RWPE2 (cell line): ENCODE data around the gene SYNE1.
"Not testable (repeated sequence)": the region's sequence is repeated elsewhere in the genome, so short reads cannot be mapped to it uniquely, and the experiment has no call there.

Experiments used
- ATAC-seq: fragments of 200-7000 bp; cut with Tn5 transposase; 3 replicates; pipeline ENCODE4 v1.9.1; 2021; ENCODE audit warnings: low read depth
- DNase-seq: peaks from one replicate; pipeline ENCODE4 v3.0.0-alpha.2; 2020; ENCODE audit warnings: low spot score
- H3K27ac ChIP-seq: fragments of 450-650 bp; 2 replicates; pipeline ENCODE4 v1.5.1; 2017; ENCODE audit warnings: mild to moderate bottlenecking; ENCODE audit not compliant: poor library complexity, severe bottlenecking
- H3K27me3 ChIP-seq: fragments of 250-450 bp; sonication (Bioruptor Pico); 2 replicates; pipeline ENCODE4 v1.5.1; 2021; ENCODE audit warnings: mild to moderate bottlenecking, moderate library complexity; ENCODE audit not compliant: insufficient read depth, poor library complexity, severe bottlenecking
- H3K36me3 ChIP-seq: fragments of 250-450 bp; sonication (Bioruptor Pico); 2 replicates; pipeline ENCODE4 v1.5.1; 2020; ENCODE audit warnings: low read depth, mild to moderate bottlenecking, moderate library complexity
- H3K4me1 ChIP-seq: fragments of 250-450 bp; sonication (Bioruptor Pico); 2 replicates; pipeline ENCODE4 v1.5.1; 2021; ENCODE audit warnings: mild to moderate bottlenecking, moderate library complexity; ENCODE audit not compliant: insufficient read depth, poor library complexity, severe bottlenecking
- H3K4me3 ChIP-seq: fragments of 250-450 bp; sonication (Bioruptor Pico); 2 replicates; pipeline ENCODE4 v1.5.1; 2021; ENCODE audit warnings: mild to moderate bottlenecking, moderate library complexity; ENCODE audit not compliant: severe bottlenecking
- H3K9me3 ChIP-seq: fragments of 250-450 bp; sonication (Bioruptor Pico); 2 replicates; pipeline ENCODE4 v1.5.1; 2021; ENCODE audit warnings: mild to moderate bottlenecking, moderate library complexity; ENCODE audit not compliant: severe bottlenecking
- CTCF ChIP-seq: fragments of 450-650 bp; IDR thresholded peaks from one replicate; pipeline ENCODE4 v1.5.1; 2017; ENCODE audit warnings: mild to moderate bottlenecking, moderate library complexity; ENCODE audit not compliant: poor library complexity, severe bottlenecking

SYNE1 gene

GRCh38 chr6:152534541-152534940 is 102.6 kb downstream of the SYNE1 start:
- Histone ChIP-seq H3K4me3 (no peak overlapping the region), H3K4me1 (no peaks in the 10 kb centered on the region), H3K27ac (no peak overlapping the region), H3K9me3 (no peaks in the 10 kb centered on the region), H3K27me3 (no peaks in the 10 kb centered on the region), H3K36me3 (no peaks in the 10 kb centered on the region)
- TF ChIP-seq CTCF, result no peak
- ATAC-seq (no peak), DNase-seq (no peak)

GRCh38 chr6:152532556-152533422 is 104.4 kb downstream of the SYNE1 start:
- Histone ChIP-seq H3K9me3 (no peaks in the 10 kb centered on the region), H3K4me3 (no peak overlapping the region), H3K27me3 (no peaks in the 10 kb centered on the region), H3K36me3 (no peaks in the 10 kb centered on the region), H3K27ac (no peak overlapping the region), H3K4me1 (no peaks in the 10 kb centered on the region)
- no peak for DNase-seq
- ATAC-seq, result no peak
- no peak for TF ChIP-seq CTCF

GRCh38 chr6:152531659-152532058 is 105.5 kb downstream of the SYNE1 start:
- Histone ChIP-seq H3K27me3 (no peaks in the 10 kb centered on the region), H3K4me3 (no peak overlapping the region), H3K9me3 (no peaks in the 10 kb centered on the region), H3K36me3 (no peaks in the 10 kb centered on the region), H3K27ac (no peak overlapping the region), H3K4me1 (no peaks in the 10 kb centered on the region)
- TF ChIP-seq CTCF, result no peak
- DNase-seq (no peak), ATAC-seq (no peak)

- Histone ChIP-seq H3K27ac (no peak overlapping the region), H3K4me1 (no peaks in the 10 kb centered on the region), H3K4me3 (no peak overlapping the region), H3K27me3 (no peaks in the 10 kb centered on the region), H3K36me3 (no peaks in the 10 kb centered on the region), H3K9me3 (no peaks in the 10 kb centered on the region)
- TF ChIP-seq CTCF, result no peak
- DNase-seq (no peak), ATAC-seq (no peak)
These were observed 107.8 kb downstream of the SYNE1 start for GRCh38 chr6:152529369-152529768.

GRCh38 chr6:152514120-152514519 is 123.0 kb downstream of the SYNE1 start:
- not testable (repeated sequence) for H3K27ac ChIP-seq, H3K4me3 ChIP-seq, H3K4me1 ChIP-seq, H3K36me3 ChIP-seq, H3K27me3 ChIP-seq, H3K9me3 ChIP-seq, ATAC-seq, DNase-seq
